Ishikawa (cell line): Measurements from ENCODE around the gene PRKCD.
A peak's percentile ranks its signal among the peaks of the same experiment; 100 is the strongest.

Source experiments
- CEBPB ChIP-seq: IDR thresholded peaks from 2 replicates; pipeline ENCODE4 v1.6.1; 2012
- CREB1 ChIP-seq: IDR thresholded peaks from 2 replicates; pipeline ENCODE4 v1.6.1; 2012; ENCODE audit warnings: low read depth
- EGR1 ChIP-seq: IDR thresholded peaks from 2 replicates; pipeline ENCODE4 v1.6.1; 2012
- EP300 ChIP-seq: IDR thresholded peaks from 2 replicates; pipeline ENCODE4 v1.6.1; 2012; ENCODE audit warnings: borderline replicate concordance
- FOXM1 ChIP-seq: IDR thresholded peaks from 2 replicates; pipeline ENCODE4 v1.6.1; 2012; ENCODE audit warnings: low read depth, borderline replicate concordance
- NFIC ChIP-seq: IDR thresholded peaks from 2 replicates; pipeline ENCODE4 v1.6.1; 2012
- RAD21 ChIP-seq: IDR thresholded peaks from 2 replicates; pipeline ENCODE4 v1.6.1; 2012; ENCODE audit warnings: low read depth
- TAF1 ChIP-seq: IDR thresholded peaks from 2 replicates; pipeline ENCODE4 v1.6.1; 2012; ENCODE audit warnings: low read depth, mild to moderate bottlenecking
- TCF12 ChIP-seq: IDR thresholded peaks from 2 replicates; pipeline ENCODE4 v1.6.1; 2012; ENCODE audit warnings: low read depth
- TEAD4 ChIP-seq: IDR thresholded peaks from 2 replicates; pipeline ENCODE4 v1.6.1; 2012
- YY1 ChIP-seq: IDR thresholded peaks from 2 replicates; pipeline ENCODE4 v1.6.1; 2012; ENCODE audit warnings: low read depth
- ZBTB7A ChIP-seq: IDR thresholded peaks from 2 replicates; pipeline ENCODE4 v1.6.1; 2012; ENCODE audit warnings: low read depth
- TF ChIP-seq, protein P1 (sequence below): IDR thresholded peaks from 2 replicates; pipeline ENCODE4 v1.6.1; 2012
- TF ChIP-seq, protein P2 (sequence below): IDR thresholded peaks from 2 replicates; pipeline ENCODE4 v1.6.1; 2012
- TF ChIP-seq, protein P3 (sequence below): IDR thresholded peaks from 2 replicates; pipeline ENCODE4 v1.6.1; 2012; ENCODE audit warnings: low read depth, mild to moderate bottlenecking

The PRKCD gene

DNA sequence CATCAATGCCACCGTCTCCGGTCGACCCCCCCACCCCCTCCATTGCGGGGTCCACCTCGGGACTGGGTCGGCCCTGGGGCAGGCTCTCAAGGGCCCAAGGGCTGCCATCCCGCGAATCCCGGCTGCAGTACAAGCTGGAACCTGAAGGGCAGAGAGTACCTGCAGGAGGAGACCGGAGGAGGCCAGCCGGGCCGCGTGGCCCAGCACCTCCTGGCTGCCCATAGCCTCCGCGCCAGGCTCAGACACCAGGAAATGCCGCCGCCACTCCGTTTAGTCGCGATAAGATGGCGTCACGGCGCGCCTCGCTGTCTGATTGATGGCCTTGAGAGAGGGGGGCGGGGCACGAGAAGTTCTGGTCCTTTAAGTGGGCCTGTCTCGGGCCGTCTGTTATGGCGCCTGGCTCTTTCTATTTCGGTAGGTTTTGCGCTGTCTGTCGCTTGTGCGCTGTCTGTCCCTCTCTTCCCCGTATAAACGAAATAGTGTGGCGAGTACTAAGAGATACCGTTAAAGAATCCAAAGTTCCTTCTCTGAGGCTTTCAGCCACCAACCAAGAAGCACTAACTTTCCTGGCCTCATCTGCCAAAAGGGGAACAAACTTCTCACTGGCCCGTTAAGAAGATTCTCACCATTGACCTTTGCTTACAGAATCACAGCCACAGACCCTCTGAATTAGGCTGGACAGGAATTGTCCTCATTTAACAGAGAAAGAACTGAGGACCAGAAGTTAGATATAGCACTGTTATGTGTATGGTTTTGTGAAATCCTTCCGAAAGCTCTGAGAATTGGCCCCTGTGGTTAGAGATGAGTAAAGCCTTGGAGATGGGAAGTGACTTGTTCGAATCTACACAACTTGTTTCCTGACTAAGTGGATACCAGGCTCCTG is 30.6 kb upstream of the PRKCD start, which contains the start of gene RFT1:
Gene RFT1 (minus strand): TSS at position 257 of the 883 bp plus-strand sequence. CDS start 35 bp downstream, at position 222.
- peak; percentile 95 for TF ChIP-seq CREB1
- 0 out of 2 replicates have a peak, but pooled peaks have one; percentile 50 for TF ChIP-seq TEAD4
- no peak; the same call in 1 of the 2 replicates for TF ChIP-seq EGR1
- TF ChIP-seq, protein P1, sequence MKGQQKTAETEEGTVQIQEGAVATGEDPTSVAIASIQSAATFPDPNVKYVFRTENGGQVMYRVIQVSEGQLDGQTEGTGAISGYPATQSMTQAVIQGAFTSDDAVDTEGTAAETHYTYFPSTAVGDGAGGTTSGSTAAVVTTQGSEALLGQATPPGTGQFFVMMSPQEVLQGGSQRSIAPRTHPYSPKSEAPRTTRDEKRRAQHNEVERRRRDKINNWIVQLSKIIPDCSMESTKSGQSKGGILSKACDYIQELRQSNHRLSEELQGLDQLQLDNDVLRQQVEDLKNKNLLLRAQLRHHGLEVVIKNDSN, result peak; percentile 40
- TF ChIP-seq TCF12, result peak; percentile 71
- peak; percentile 87 for TF ChIP-seq YY1
- no peak for TF ChIP-seq CEBPB
- peak; percentile 5; the same call in 1 of the 2 replicates for TF ChIP-seq RAD21
- TF ChIP-seq NFIC, result peak; percentile 32; the same call in 1 of the 2 replicates
- 0 out of 2 replicates have a peak, but pooled peaks have one; percentile 28 for TF ChIP-seq FOXM1
- peak; percentile 93 for TF ChIP-seq TAF1
- TF ChIP-seq ZBTB7A, result peak; percentile 79; the same call in 1 of the 2 replicates
- peak; percentile 46; the same call in 1 of the 2 replicates for TF ChIP-seq EP300
- TF ChIP-seq, protein P2, sequence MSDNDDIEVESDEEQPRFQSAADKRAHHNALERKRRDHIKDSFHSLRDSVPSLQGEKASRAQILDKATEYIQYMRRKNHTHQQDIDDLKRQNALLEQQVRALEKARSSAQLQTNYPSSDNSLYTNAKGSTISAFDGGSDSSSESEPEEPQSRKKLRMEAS, result peak; percentile 94
- TF ChIP-seq, protein P3, sequence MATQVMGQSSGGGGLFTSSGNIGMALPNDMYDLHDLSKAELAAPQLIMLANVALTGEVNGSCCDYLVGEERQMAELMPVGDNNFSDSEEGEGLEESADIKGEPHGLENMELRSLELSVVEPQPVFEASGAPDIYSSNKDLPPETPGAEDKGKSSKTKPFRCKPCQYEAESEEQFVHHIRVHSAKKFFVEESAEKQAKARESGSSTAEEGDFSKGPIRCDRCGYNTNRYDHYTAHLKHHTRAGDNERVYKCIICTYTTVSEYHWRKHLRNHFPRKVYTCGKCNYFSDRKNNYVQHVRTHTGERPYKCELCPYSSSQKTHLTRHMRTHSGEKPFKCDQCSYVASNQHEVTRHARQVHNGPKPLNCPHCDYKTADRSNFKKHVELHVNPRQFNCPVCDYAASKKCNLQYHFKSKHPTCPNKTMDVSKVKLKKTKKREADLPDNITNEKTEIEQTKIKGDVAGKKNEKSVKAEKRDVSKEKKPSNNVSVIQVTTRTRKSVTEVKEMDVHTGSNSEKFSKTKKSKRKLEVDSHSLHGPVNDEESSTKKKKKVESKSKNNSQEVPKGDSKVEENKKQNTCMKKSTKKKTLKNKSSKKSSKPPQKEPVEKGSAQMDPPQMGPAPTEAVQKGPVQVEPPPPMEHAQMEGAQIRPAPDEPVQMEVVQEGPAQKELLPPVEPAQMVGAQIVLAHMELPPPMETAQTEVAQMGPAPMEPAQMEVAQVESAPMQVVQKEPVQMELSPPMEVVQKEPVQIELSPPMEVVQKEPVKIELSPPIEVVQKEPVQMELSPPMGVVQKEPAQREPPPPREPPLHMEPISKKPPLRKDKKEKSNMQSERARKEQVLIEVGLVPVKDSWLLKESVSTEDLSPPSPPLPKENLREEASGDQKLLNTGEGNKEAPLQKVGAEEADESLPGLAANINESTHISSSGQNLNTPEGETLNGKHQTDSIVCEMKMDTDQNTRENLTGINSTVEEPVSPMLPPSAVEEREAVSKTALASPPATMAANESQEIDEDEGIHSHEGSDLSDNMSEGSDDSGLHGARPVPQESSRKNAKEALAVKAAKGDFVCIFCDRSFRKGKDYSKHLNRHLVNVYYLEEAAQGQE, result 0 out of 2 replicates have a peak, but pooled peaks have one; percentile 24

DNA sequence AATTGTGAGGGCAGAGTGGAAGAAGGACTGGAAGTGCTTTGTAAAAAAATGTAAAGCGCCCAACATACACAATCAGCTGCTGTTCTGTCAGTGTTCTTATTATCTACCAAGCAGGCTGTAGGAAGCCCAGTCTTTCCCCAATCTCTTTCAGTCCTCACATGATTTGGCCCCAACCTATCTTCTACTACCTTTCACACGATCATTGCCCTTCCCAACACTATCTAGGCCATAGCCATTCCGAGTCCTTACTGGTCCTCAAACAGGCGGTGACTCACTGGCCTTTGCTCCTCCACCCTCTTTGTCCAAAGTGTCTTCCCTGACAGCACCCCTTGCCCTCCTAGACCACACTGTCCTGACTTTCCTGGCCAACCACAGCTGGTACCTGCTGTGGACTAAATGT is 29.9 kb upstream of the PRKCD start:
- no peak for TF ChIP-seq CREB1
- no peak for TF ChIP-seq NFIC
- TF ChIP-seq, protein P1, result no peak
- no peak for TF ChIP-seq TCF12
- TF ChIP-seq TEAD4, result no peak
- TF ChIP-seq EP300, result no peak
- no peak for TF ChIP-seq ZBTB7A
- TF ChIP-seq FOXM1, result no peak
- TF ChIP-seq, protein P2, result no peak
- TF ChIP-seq, protein P3, result no peak
- TF ChIP-seq TAF1, result no peak
- TF ChIP-seq EGR1, result no peak
- no peak for TF ChIP-seq CEBPB

DNA sequence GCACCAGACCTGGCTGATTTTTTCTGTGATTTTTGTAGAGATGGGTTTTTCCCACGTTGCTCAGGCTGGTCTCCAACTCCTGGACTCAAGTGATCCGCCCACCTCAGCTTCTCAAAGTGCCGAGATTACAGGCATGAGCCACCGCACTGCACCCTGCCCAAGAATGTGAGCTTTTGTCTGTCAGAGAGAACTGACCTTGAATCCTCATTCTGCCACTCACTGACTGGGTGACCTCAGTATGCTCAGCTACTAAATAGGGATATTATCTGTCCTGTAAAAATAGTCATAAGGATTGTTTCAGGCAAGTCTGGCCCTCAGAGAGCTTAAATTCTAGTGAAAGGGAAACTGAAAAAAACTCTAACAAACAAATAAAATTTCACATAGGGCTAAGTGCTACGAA is 28.7 kb upstream of the PRKCD start:
- no peak for TF ChIP-seq YY1
- no peak for TF ChIP-seq RAD21
- peak; percentile 61 for TF ChIP-seq TEAD4
- no peak for TF ChIP-seq ZBTB7A

DNA sequence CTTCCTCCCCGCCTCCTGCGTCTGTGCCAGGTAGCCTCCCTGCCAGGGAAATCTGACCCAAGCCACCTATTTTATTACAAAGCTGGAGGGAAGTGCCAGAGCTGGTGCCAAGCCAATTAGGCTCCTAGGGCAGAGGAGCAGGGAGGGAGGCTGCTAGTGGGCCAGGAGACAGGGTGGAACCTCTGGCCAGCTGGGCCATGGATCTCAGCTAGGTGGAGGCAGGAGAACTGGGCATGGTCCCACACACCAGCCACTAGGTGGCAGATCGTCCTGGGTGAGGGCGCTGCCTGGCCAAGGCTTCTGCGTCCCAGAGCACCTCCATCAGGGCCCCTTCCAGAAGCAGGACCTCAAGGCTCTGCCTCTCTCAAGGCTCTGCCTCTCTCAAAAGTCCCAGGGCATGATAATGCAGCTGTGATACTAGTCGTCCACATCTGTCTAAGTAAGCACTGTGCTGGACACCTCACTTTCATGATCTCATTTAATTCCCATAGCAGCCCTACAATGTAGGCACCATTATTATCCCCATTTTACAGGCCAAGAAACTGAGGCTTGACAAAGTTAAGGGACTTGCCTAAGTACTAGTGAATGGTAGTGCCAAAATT is 26.3 kb upstream of the PRKCD start:
- TF ChIP-seq FOXM1, result no peak
- TF ChIP-seq YY1, result no peak; the same call in 1 of the 2 replicates
- TF ChIP-seq, protein P3, result no peak
- TF ChIP-seq CEBPB, result no peak
- TF ChIP-seq TAF1, result no peak
- no peak for TF ChIP-seq ZBTB7A
- no peak for TF ChIP-seq TEAD4
- TF ChIP-seq EP300, result peak; percentile 58; the same call in 1 of the 2 replicates
- TF ChIP-seq TCF12, result peak; percentile 70
- TF ChIP-seq RAD21, result peak; percentile 89
- peak; percentile 95 for TF ChIP-seq NFIC
- TF ChIP-seq, protein P2, result no peak
- no peak for TF ChIP-seq EGR1
- TF ChIP-seq CREB1, result no peak
- TF ChIP-seq, protein P1, result no peak
